Brain microvascular endothelial cell (primary cell): ENCODE results near the gene CD44.
"Not testable (repeated sequence)": the region's sequence is repeated elsewhere in the genome, so short reads cannot be mapped to it uniquely, and the experiment has no call there.

ENCODE experiments used
- DNase-seq: peaks from one replicate; pipeline ENCODE4 v3.0.0-alpha.2; 2020
- H3K27ac ChIP-seq: fragments of 250-450 bp; sonication (Bioruptor Pico); 2 replicates; pipeline ENCODE4 v1.5.1; 2020; ENCODE audit warnings: mild to moderate bottlenecking, moderate library complexity
- H3K27me3 ChIP-seq: fragments of 250-450 bp; sonication (Bioruptor Pico); replicated peaks from 2 replicates; pipeline ENCODE4 v1.5.1; 2020; ENCODE audit warnings: mild to moderate bottlenecking
- H3K36me3 ChIP-seq: fragments of 250-450 bp; sonication (Bioruptor Pico); replicated peaks from 2 replicates; pipeline ENCODE4 v1.5.1; 2020; ENCODE audit warnings: mild to moderate bottlenecking
- H3K4me3 ChIP-seq: 2 replicates; pipeline ENCODE4 v1.5.1; 2011; ENCODE audit warnings: low read depth, mild to moderate bottlenecking, control low read depth, low read length, moderate library complexity
- CTCF ChIP-seq: IDR thresholded peaks from 2 replicates; pipeline ENCODE4 v1.5.1; 2011; ENCODE audit warnings: low read depth, mild to moderate bottlenecking, moderate library complexity, low read length, control low read depth, inconsistent platforms; ENCODE audit errors: missing control alignments
- in situ Hi-C: cut with HindIII; loops from 2 replicates; pipeline ENCODE4 v1.10.0; 2017; ENCODE audit warnings: low sequenced_read_pairs, low pct_ligation_motif_present

Gene CD44

GRCh38 chr11:35216962-35217678, 78.1 kb downstream of the CD44 start:
- Histone ChIP-seq H3K27me3 (no peaks in the 10 kb centered on the region), H3K27ac (no peak overlapping the region), H3K36me3 (peaks cover 33% of the 10 kb centered on the region), H3K4me3 (no peak overlapping the region)
- in situ Hi-C loops = no loop called here
- DNase-seq = no peak
- TF ChIP-seq CTCF = no peak

GRCh38 chr11:35218956-35219355, 80.0 kb downstream of the CD44 start:
- Histone ChIP-seq H3K4me3 (no peak overlapping the region), H3K27me3 (no peaks in the 10 kb centered on the region), H3K27ac (peak overlapping the region; percentile 24), H3K36me3 (peaks cover 42% of the 10 kb centered on the region)
- no peak for TF ChIP-seq CTCF
- in situ Hi-C loops = no loop called here
- DNase-seq = peak; percentile 37

- DNase-seq = peak; percentile 77
- peaks cover 31% of the 10 kb centered on the region for H3K36me3 ChIP-seq
- in situ Hi-C loops = no loop called here
- H3K4me3 ChIP-seq = no peak overlapping the region
- no peak overlapping the region for H3K27ac ChIP-seq
- no peaks in the 10 kb centered on the region for H3K27me3 ChIP-seq
- TF ChIP-seq CTCF = no peak
These were observed 84.4 kb downstream of the CD44 start for GRCh38 chr11:35223371-35223796.

- TF ChIP-seq CTCF = no peak
- Histone ChIP-seq H3K4me3 (no peak overlapping the region), H3K36me3 (peaks cover 33% of the 10 kb centered on the region), H3K27me3 (no peaks in the 10 kb centered on the region), H3K27ac (no peak overlapping the region)
- no peak for DNase-seq
- in situ Hi-C loops = no loop called here
These were observed 85.0 kb downstream of the CD44 start for GRCh38 chr11:35223991-35224390.

- TF ChIP-seq CTCF = no peak
- DNase-seq = no peak
- Histone ChIP-seq H3K27me3 (no peaks in the 10 kb centered on the region), H3K27ac (no peak overlapping the region), H3K36me3 (peaks cover 30% of the 10 kb centered on the region), H3K4me3 (no peak overlapping the region)
- in situ Hi-C loops = no loop called here
These were observed 87.1 kb downstream of the CD44 start for GRCh38 chr11:35225946-35226520.

GRCh38 chr11:35226756-35227155, 87.8 kb downstream of the CD44 start:
- H3K27me3 ChIP-seq, H3K27ac ChIP-seq, H3K4me3 ChIP-seq, in situ Hi-C loops, DNase-seq: not testable (repeated sequence)
- peaks cover 25% of the 10 kb centered on the region for H3K36me3 ChIP-seq
